RWPE1 (cell line): ENCODE data around the gene KIRREL1.

ENCODE experiments used
- CTCF ChIA-PET: fragments of 350-600 bp; sonication (Branson Sonifier 250); formaldehyde crosslinking; extraction: SDS; loops from one replicate; lab custom pipeline; 2021; lab: Yijun Ruan, JAX
- POLR2A ChIA-PET: fragments of 400-600 bp; formaldehyde crosslinking; extraction: SDS; loops from one replicate; lab custom pipeline; 2020; ENCODE audit warnings: antibody characterized with exemption; ENCODE audit not compliant: low non-redundant PET; lab: Yijun Ruan, JAX
- DNase-seq: peaks from one replicate; pipeline ENCODE4 v3.0.0; 2012; ENCODE audit warnings: low spot score
- H3K27ac ChIP-seq: fragments of 450-650 bp; 2 replicates; pipeline ENCODE4 v1.5.1; 2017
- CTCF ChIP-seq: fragments of 450-650 bp; conservative IDR thresholded peaks from 2 replicates; pipeline ENCODE4 v1.5.1; 2017; ENCODE audit warnings: low read depth, mild to moderate bottlenecking

KIRREL1 gene

GRCh38 chr1:158146739-158147138, 153.3 kb downstream of the KIRREL1 start:
- H3K27ac ChIP-seq: peak overlapping the region; percentile 96
- peak; percentile 69 for DNase-seq
- TF ChIP-seq CTCF: no peak
- POLR2A ChIA-PET: interaction anchor here (0.5 kb wide), 1 partner anchor 662 kb away, joined by 5 read pairs; no protein-coding TSS in a partner anchor
- CTCF ChIA-PET: interaction anchor here (2.1 kb wide), 1 partner anchor 25 kb away, joined by 6 read pairs; no protein-coding TSS in a partner anchor

- peak overlapping the region; percentile 96; the same call in 1 of the 2 replicates for H3K27ac ChIP-seq
- DNase-seq: no peak
- TF ChIP-seq CTCF: no peak
- ChIA-PET POLR2A (no interaction called here), CTCF (no interaction called here)
These were observed 154.0 kb downstream of the KIRREL1 start for GRCh38 chr1:158147401-158147800.

GRCh38 chr1:158147869-158148268, 154.4 kb downstream of the KIRREL1 start:
- H3K27ac ChIP-seq: peak overlapping the region; percentile 96; the same call in 1 of the 2 replicates
- POLR2A ChIA-PET: no interaction called here
- CTCF ChIA-PET: no interaction called here
- DNase-seq: no peak
- TF ChIP-seq CTCF: no peak

- POLR2A ChIA-PET: no interaction called here
- no peak overlapping the region for H3K27ac ChIP-seq
- no peak for DNase-seq
- CTCF ChIA-PET: no interaction called here
- TF ChIP-seq CTCF: no peak
These were observed 155.0 kb downstream of the KIRREL1 start for GRCh38 chr1:158148468-158148867.

GRCh38 chr1:158149175-158149574, 155.7 kb downstream of the KIRREL1 start:
- POLR2A ChIA-PET: no interaction called here
- no peak for TF ChIP-seq CTCF
- no peak for DNase-seq
- H3K27ac ChIP-seq: peak overlapping the region; percentile 72
- CTCF ChIA-PET: interaction anchor here (0.6 kb wide), 1 partner anchor 24 kb away, joined by 4 read pairs; no protein-coding TSS in a partner anchor
